Activated CD8-positive, alpha-beta memory T cell treated with anti-CD3 and anti-CD28 coated beads, Interleukin-2, amount 50 U/mL, for 1 hour (primary cell): ENCODE results near the gene XRCC4.
"Not testable (repeated sequence)": the region's sequence is repeated elsewhere in the genome, so short reads cannot be mapped to it uniquely, and the experiment has no call there.

Source experiments
- DNase-seq: peaks from one replicate; pipeline ENCODE4 v3.0.0-alpha.2; 2020; ENCODE audit errors: extremely low read depth

XRCC4 gene

DNA sequence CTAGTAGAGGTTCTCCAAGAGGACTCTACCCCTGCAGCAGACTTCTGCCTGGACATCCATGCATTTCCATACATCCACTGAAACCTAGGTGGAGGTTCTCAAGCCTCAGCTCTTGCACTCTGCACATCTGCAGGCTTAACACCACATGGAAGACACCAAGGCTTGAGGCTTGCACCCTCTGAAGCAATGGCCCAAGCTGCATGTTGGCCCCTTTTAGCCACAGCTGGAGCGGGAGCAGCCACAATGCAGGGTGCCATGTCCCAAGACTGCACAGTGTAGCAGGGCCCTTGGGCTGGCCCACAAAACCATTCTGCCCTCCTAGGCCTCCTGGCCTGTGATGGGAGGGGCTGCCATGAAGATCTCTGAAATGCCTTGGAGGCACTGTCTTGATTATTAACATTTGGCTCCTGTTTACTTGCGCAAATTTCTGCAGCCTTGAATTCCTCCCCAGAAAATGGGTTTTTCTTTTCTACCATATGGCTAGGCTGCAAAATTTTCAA, 271.0 kb downstream of the XRCC4 start:
- no peak for DNase-seq

DNA sequence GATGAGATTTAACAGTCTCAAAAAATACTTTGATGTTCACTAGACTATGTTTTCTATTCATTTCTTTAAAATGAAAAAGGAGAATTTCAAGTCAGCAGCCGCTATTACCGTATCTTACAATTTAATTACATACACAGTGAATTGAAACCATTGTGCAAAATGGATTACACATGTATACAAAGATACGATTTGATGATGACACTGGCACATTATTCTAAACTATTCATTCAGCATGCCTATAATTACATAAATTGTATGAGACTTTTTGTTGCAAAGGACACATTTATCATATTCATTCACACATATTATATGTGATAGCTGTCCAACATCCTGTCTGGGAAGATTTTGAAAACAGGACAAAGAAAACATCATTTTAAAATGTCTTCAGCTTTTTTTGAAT, 275.9 kb downstream of the XRCC4 start:
- no peak for DNase-seq

DNA sequence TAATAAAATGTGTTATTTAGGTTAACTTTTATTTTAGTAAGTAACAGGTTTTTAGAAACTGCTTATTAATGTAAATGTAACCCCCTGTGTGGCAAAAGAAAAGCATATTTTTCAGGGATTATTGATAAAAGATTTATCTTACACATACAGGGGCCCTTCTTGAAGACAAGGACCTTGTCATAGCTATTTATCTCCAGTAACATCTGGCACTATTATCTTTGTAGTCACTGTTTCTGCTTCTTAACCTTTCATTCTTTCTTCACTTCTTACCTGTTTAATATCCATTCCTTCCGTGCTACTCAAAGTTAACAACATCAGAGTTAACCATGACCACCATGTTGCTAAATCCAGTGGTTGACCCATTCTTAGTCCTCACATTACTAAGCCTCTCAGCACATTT, 276.4 kb downstream of the XRCC4 start:
- DNase-seq = no peak

DNA sequence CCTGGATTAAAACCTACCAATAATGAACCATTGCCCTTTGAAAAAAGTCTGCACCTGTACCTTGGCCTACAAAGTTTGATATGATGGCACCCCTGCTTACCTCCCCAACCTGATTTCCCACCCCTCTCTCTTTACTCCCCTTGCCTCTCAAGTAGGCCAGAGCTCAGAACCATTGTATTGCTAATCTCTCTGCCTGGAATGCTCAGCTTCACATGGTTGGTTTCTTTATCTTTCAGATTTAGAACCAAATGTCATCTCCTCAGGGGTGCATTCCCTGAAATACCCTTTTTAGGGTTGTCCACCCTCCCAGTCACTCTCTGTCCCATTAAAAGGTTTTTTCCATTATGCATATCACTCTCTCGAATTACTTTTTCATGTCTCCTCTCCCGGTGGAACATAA, 277.6 kb downstream of the XRCC4 start:
- no peak for DNase-seq

DNA sequence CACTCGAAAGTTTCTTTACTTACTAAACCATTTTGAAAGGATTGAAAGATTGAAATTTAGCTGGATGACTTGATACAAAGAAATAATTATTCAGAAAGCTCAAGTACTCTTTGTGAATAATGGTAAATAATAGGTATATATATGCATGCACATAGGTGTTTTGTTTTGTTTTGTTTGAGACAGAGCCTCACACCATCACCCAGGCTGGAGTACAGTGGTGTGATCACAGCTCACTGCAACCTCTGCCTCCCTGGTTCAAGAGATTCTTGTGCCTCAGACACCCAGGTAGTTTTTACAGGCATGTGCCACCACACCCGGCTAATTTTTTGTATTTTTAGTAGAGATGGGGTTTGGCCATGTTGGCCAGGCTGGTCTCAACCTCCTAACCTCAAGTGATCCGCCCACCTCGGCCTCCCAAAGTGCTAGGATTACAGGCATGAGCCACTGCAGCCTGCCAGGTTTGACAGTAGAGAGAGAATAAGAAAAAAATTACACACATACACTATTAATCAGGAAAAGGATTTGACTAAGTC, 278.2 kb downstream of the XRCC4 start:
- DNase-seq = not testable (repeated sequence)

DNA sequence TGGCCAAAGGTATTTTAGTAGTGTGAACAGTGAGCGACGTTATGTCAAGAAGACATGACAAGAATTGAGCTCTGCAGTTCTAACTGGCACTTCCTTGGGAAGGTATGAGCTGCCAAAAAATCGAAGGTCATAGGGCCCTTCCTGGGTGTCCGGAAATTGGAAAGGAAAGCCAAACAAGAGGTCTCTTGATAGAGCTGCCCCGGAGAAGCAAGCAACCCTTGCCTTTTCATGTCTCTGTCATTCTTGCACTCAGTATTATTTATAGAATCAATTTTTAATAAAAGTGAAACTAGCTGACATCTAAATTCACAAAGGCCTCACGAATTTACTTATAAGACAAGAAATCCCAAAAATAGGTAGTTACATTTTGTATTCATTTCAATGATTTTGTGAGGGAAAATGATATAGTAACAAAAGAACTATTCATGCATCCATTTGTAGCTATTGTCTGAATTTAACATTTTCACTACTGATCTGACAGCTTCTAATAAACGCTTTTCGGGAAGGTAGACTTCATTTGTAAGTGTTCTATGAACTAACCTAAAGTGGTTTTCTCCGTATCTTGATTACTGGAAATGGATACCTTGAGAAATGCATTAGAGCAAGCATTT, 280.4 kb downstream of the XRCC4 start:
- no peak for DNase-seq

DNA sequence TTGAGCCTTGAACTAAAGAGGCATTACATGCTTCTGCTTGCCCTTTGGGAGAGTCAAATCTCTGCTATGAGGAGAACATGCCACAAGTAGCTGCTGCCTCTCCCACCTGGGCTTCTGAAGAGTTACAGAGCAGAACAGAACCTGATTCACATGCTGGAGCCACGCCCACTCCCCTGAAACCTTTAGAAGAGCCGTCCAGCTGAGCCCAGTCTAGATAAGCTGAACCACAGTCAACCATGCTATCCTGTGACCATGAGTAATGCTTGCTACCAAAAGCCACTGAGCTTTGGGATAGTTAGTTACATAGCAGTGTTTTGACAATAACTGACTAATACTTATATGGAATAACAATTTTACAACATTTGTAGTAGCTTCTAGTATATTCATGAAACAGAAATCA, 283.2 kb downstream of the XRCC4 start:
- no peak for DNase-seq

DNA sequence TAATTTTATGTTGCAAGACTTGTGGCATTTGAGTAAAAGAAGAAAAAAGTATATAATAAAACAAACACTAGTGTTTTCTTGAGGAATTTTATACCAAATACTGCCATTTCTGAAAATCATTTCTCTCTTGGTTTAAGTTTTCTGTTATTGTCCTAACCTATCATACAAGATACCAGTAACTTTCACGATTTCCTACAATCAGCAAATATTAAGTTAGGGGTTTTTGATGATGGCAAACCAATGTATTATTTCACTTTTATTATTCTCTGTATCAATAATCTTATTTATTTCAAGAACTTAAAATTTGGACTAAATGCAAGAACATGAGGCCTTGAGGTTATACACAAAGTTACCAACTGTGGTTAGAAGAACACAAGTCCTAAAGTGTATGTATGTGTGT, 285.2 kb downstream of the XRCC4 start:
- no peak for DNase-seq

DNA sequence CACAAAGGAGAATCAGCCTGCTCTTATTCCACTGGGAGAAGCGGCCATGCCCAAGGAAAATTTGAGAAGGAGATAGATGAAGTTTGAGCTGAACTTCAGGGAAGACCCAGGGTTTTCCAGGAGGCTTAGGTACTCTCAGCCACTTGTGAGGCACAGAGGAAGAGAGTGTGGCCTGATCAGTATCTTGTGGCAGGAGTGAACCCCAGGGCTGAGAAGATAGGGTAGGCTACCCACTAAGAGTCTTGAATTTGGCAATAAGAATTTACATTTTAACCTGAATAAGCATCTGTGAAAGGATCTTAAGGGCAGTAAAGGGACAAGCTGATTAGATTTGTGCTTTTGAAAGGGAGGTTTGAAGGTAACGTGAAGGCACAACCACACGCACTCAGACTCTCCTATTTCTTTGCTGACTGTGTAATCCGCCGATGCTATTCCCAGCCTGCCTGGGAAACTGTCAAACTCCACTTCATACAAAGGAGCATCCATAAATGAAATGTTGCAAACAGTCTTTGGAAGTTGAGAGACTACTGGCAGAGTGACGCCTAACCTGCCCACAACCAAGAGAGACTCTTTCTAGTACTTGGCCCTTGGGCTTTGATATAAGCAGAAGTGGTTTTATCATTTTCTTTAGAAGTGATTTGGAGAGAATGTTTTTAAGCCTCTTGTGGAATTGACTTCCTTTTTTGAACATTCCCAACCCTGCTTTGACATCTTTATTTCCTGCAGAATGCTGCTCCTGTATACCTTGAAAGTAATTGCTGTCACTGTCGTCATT, 286.0 kb downstream of the XRCC4 start:
- no peak for DNase-seq

DNA sequence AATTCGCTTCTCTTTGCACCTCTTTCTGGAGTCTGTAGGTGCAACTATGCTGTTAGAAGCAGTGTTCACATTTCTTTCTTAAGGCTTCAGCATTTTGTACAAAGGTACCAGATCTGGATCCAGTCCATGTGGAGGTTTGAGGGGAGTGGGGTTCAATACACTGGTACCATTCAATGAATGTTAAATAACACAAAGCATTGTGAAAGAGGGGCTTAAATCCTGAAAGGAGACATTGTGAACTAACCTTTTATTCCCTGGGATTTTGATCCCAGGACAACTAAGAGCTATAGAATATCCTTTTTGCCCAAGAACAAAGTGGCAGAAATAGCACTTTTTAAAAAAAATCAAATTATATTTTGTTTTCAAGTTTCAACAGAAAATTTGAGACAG, 286.5 kb downstream of the XRCC4 start:
- no peak for DNase-seq

DNA sequence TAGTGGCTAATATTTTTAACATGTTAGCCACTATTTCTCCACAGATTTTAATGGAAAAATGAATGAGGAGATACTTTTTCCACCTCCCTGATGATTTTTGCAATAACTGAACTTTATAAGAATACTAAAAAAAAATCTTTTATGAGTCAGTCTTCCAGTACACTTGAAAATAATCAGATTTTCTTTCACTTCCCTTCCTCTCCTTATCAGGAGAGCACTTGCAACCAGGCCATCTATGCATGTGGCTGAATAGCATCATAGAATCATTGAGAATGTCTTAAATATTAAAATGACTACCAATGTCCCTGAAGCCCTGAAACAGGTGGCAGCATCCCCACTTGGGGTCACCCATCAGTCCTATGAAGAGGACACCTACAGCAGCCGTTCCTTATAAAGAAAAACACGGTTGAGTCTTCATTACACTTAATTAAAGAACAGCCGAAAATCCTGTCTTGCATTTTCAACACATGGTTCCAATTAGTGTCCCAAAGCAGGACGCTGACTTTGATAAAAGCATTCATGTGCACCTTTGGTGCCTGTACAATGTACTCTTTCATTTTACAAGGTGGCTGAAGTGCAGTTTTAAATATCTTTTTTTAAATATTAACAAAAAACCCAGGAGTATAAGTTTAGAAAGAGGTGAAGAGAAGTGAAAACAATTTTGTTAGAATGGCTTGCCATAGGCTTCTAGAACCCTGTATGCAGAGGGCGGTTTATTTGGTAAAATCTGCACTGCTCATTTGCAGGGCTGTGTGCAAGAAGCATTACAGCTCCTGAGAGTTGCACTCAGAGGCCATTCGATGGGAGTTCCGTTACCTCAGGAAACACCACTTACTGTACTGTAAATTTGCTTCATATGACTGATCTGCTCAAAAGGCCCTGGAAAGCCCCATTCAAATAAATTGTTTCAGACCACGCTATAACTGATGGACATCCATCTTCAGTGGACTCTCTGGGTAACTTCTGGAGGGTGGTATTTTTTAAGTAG, 287.3 kb downstream of the XRCC4 start:
- DNase-seq = no peak

DNA sequence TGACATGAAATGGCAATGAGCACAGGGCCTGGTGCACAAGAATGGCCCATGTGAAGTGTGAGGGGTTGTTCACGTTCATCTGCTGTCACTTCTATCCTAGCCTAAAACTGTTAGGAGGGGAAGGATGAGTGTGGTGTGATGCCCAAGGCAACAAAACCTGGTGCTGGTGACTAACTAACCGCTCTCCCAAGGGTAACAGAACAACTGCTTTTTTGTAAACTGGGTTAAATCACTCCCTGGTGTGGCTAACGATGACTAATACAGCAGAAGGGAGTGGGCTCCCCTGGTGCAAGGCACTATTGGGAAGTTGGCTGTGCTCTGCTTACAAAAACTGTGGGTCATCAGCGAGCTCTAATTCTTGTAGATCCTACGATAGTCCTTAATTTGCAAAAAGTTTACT, 291.0 kb downstream of the XRCC4 start:
- DNase-seq = no peak

DNA sequence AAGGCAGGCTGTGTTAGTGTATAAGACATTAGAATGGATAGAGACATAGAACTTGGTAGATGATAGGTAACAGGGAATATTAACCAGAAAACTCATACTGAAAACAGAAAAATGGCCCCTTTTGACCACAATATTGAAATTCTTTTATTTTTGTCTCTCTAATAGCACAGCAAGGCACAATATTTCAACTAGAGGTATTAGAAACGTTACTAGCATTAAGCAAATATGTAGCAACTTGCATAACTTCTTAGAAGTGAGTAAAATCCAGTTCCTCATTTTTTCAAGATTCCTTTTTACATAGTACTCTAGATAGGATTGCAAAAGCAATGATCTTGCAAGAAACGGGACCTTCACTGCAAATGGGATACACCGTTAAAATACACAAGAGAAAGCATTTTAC, 291.5 kb downstream of the XRCC4 start:
- no peak for DNase-seq

DNA sequence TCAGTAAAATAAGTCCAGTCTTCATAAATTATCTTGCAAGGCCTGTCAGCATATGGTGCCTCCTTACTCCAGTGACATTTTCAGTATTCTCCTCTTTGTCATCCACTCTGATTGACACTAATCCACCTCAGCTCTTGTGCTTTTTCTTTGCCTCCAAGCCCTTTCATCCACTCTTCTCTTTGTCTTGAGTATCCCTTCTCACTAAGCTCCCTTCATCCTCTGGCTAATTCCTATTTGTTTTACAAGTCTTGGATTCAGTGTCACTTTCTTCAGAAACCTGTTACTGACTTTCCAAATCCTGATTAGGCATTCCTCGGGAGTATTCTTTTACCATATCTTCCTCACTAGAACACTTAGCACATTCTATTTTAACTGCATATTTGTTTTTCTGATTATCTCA, 293.6 kb downstream of the XRCC4 start:
- no peak for DNase-seq

DNA sequence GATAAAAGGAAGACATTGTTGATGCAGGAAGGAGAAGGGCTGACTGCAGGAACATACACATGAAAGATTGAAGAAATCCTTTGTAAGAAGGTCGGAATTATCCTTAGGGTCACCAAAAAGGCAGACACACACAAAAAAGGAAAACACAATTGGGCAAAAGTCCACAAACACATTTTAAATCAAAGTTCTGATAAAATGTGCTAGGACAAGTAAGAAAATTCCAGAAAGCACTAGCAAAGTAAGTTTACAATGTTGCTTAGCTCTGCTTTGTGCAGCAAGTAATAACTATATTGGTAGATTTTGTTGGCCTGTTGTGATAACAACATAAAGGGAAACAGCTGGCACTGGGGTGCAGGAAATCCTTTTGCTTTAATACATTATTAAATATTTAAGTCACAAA, 294.4 kb downstream of the XRCC4 start:
- DNase-seq = no peak

DNA sequence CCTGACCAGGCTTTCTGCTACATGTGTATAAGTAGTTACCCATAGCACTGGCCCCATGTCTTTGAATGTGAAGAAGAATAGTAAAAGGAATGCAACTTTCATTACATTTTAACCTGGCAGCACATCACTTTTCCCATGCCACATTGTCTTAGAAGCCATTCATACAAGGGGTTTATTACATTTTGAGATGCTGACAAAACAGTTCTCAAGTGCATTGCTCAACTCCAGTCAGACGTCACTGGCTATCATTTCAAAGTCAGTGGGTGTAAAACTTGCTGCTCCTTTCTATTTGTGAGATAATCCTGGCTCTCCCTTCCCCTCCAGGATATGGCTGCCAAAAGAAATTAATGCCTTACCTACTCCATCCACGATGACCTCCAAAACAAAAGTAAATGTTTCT, 297.2 kb downstream of the XRCC4 start:
- DNase-seq = no peak

DNA sequence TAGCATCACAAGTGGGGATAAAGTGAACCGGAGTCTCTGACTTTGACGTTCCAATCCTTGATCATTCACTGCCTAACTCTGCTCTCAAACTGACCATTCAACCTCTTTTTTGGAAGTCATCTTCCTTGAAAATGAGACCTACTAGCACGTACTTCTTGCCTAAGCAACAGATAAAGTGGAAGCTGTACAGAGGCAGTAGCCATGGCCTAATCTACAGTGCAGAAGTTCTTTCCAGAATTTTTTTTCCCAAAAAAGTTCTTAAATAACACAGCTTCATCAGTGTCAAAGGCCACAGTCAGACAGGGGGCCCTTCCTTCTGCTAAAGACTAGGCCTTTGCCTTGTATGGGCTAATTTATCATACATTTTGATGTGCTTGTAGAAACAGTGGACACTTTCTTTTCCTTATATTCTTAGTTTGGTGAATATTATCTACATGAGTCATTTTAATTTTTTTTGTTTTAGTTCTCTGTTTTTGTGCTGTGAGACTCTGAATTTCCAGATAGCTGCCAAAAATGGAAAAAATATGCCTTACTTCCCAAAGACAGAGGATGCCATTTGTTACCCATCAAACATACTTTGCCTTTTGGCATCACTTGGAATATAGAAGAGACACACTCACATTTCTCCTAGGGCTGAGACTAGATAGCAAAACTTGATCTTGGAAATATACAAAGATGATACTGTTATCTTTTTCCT, 297.9 kb downstream of the XRCC4 start:
- DNase-seq = no peak

DNA sequence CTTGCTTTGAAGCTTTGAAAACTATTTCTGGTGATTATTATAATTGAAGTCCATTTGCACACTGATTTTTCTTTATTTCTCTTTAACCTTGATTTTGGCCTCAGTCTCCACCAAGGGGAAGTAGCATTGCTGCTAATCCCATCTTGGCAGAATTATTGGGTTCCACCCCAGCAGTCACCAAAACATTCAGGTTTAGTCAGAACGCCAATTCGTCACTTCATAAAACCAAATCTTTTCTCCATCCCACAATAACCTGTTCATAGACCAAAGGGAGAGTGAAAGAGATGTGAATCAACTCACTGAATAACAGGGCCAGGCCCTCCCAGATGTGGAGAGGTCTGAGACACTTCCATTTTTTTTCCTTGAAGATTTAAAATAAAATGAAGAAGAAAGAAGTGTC, 299.1 kb downstream of the XRCC4 start:
- DNase-seq = no peak

DNA sequence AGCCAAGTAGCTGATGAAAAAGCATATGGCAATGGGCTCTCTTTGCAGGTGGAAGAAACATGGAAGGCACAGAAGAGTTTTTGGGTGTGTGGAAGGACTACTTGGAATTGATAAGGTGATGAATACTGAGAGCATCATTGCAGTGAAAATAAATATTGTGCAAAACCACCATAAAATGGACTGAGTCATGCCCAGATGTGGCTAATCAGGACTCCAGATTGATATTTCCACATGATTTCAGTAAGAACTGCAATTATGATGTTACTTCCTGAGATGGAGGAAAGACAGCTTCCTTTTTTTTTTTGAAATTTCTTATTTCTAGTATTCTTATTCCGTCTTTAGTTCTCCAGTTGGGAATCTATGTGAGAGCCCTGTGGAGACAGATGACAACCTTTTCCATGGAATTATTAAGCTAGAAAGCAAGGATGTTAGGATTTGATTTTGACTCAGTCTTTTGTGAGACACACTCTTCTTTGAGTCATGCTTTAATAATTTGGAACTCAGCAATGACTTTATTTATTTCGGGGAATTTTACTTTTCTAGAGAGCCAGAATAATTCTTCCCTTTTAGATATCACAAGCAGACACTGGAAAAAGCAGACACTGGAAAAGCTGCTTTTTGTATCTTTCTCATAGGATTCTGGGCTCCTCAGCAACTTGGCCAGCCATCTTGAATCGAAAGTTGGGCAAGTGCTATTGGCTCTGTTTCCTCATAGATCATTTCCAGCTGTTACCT, 300.0 kb downstream of the XRCC4 start:
- no peak for DNase-seq

DNA sequence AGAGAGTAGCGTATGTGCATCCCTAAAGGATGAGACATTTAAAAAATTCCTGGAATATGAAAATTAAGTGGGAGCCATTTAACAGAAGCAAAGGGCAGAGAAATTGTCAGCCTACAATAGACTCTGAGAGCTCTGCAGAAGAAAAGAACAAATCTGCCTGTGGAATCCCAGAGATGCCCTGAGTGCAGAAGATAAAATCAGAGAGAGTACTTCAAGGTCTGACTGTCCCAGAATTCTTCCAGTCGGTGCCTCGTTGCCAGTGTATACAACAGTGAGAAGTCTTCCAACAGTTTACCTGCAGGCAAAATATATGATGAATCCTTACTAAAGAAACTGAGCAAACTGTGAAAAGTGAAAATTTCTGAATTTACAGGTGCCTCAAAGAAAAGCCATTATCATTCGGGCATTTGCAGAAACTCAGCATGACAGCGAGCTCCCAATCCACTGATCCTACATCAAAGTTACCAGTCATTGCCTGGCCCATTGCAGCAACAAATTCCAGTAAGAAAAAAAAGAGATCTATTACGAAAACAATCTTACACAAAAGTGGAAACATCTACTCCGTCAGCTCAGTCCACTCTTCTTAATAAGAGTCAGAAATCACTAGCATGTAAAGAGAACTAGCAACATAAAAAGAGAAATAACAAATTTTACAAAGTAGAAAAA, 301.4 kb downstream of the XRCC4 start:
- DNase-seq = no peak
